K562 (cell line): ENCODE measurements around the gene TPGS1. TPM values are rescaled to one million over a fixed set of nuclear protein-coding genes. Genes with fewer than 3 reads are reported as not detected.

Source experiments
- ASH1L ChIP-seq: fragments of 450-650 bp; IDR thresholded peaks from 2 replicates; pipeline ENCODE4 v1.6.1; 2018; ENCODE audit warnings: borderline replicate concordance, mild to moderate bottlenecking, low read depth; ENCODE audit not compliant: partially characterized antibody
- CTCFL ChIP-seq: IDR thresholded peaks from 2 replicates; pipeline ENCODE4 v1.6.1; 2011; ENCODE audit warnings: borderline replicate concordance, low read depth, mild to moderate bottlenecking, moderate library complexity, low read length; ENCODE audit not compliant: insufficient read depth, poor library complexity, severe bottlenecking
- POLR3A ChIP-seq: IDR thresholded peaks from 2 replicates; pipeline ENCODE4 v1.6.1; 2011; ENCODE audit warnings: borderline replicate concordance, mild to moderate bottlenecking, moderate library complexity; ENCODE audit not compliant: insufficient read length, insufficient read depth; ENCODE audit errors: extremely low read depth
- PRMT5 ChIP-seq: sonication (generic); formaldehyde crosslinking; IDR thresholded peaks from 2 replicates; pipeline ENCODE4 v1.5.0; 2020; ENCODE audit warnings: missing genetic modification reagents
- RB1 ChIP-seq: fragments of 450-650 bp; IDR thresholded peaks from 2 replicates; pipeline ENCODE4 v1.6.1; 2017; ENCODE audit warnings: low read depth, mild to moderate bottlenecking
- RBFOX2 ChIP-seq: fragments of 200-400 bp; formaldehyde crosslinking; IDR thresholded peaks from 2 replicates; pipeline ENCODE4 v1.6.1; 2017; ENCODE audit warnings: low read depth, mild to moderate bottlenecking, low read length, moderate library complexity
- STAT5B ChIP-seq: fragments of 250-450 bp; sonication (Bioruptor Pico); IDR thresholded peaks from 2 replicates; pipeline ENCODE4 v1.8.0; 2021; ENCODE audit warnings: mild to moderate bottlenecking, inconsistent platforms
- ZNF384 ChIP-seq: IDR thresholded peaks from 2 replicates; pipeline ENCODE4 v1.6.1; 2012; ENCODE audit warnings: low read depth, low read length, improper control_type of control experiment
- ZNF655 ChIP-seq: fragments of 250-450 bp; sonication (Bioruptor Pico); IDR thresholded peaks from 2 replicates; pipeline ENCODE4 v1.5.0; 2021
- polyA plus RNA-seq, 8 experiments: library from polyadenylated mRNA; depleted of rRNA in 4 of 8; stranded (reverse) in 5 of 8; unstranded in 3 of 8; fragments of >200 nt; fragmentation: Nextera tagmentation in 2 of 8; fragmentation: Illumina TruSeq in 1 of 8; extraction: Ambion mirVana in 2 of 8; extraction: Trizol in 1 of 8; gene quantifications; 2 replicates each; pipeline versions ENCODE4 v1.2.1 to v1.2.3, GENCODE V29; 2011 to 2014; ENCODE audit warnings: inconsistent platforms in 1 of 8, missing spikeins in 1 of 8
- total RNA-seq, 7 experiments: library from RNA; depleted of rRNA in 6 of 7; stranded (reverse); fragments of >200 nt in 6 of 7; fragmentation: Illumina TruSeq in 2 of 7; extraction: Trizol in 2 of 7; gene quantifications; 2 replicates each; pipeline versions ENCODE4 v1.2.1 to v1.2.3, GENCODE V29; 2011 to 2021; ENCODE audit warnings: low replicate concordance in 1 of 7

The TPGS1 gene
- total and polyA plus RNA-seq, 9 of the 15 experiments (the other 6 are each of a cell fraction or from before 2014, with no cell fraction given), result 0.30 to 31.6 (median 1.2) TPM; not detected in 2

GRCh38 chr19:540867-541637, 33.8 kb downstream of the TPGS1 start (continued):
- TF ChIP-seq ASH1L (no peak), RB1 (no peak), CTCFL (no peak), ZNF384 (no peak), POLR3A (no peak), ZNF655 (no peak), PRMT5 (CRISPR knock-in tag) (no peak), STAT5B (no peak), RBFOX2 (peak; percentile 50)
- TF ChIP-seq, all 486 proteins: peak for 4
